Smooth muscle cell (in vitro differentiated cells): ENCODE results near the gene SSTR4. TPM values are rescaled to one million over a fixed set of nuclear protein-coding genes. Genes with fewer than 3 reads are reported as not detected.

Source experiments
- DNase-seq: peaks from one replicate; lab custom pipeline; 2025; ENCODE audit not compliant: unreplicated experiment; lab: John Stamatoyannopoulos, UW
- H2AFZ ChIP-seq: fragments of 200-600 bp; sonication (generic); 2 replicates; pipeline ENCODE4 v1.6.0; 2016; ENCODE audit warnings: antibody characterized with exemption, low read depth, mild to moderate bottlenecking
- H3F3A ChIP-seq: fragments of 200-600 bp; sonication (generic); 2 replicates; pipeline ENCODE4 v1.6.0; 2017; ENCODE audit warnings: antibody characterized with exemption, low read depth
- H3K27ac ChIP-seq: fragments of 200-600 bp; sonication (generic); 2 replicates; pipeline ENCODE4 v1.5.1; 2016; ENCODE audit warnings: low read depth, mild to moderate bottlenecking
- H3K27me3 ChIP-seq: fragments of 200-600 bp; sonication (generic); 2 replicates; pipeline ENCODE4 v1.6.1; 2016; ENCODE audit warnings: low read depth, mild to moderate bottlenecking
- H3K36me3 ChIP-seq: fragments of 200-600 bp; sonication (generic); 2 replicates; pipeline ENCODE4 v1.5.1; 2016; ENCODE audit warnings: low read depth
- H3K4me1 ChIP-seq: fragments of 200-600 bp; sonication (generic); 2 replicates; pipeline ENCODE4 v1.5.1; 2016; ENCODE audit warnings: low read depth
- H3K4me2 ChIP-seq: fragments of 200-600 bp; sonication (generic); 2 replicates; pipeline ENCODE4 v1.6.0; 2016; ENCODE audit warnings: mild to moderate bottlenecking
- H3K4me3 ChIP-seq: fragments of 200-600 bp; sonication (generic); 2 replicates; pipeline ENCODE4 v1.5.1; 2016; ENCODE audit warnings: mild to moderate bottlenecking
- H3K79me2 ChIP-seq: fragments of 200-600 bp; sonication (generic); 2 replicates; pipeline ENCODE4 v1.6.0; 2016; ENCODE audit warnings: low read depth, mild to moderate bottlenecking
- H3K9ac ChIP-seq: fragments of 200-600 bp; sonication (generic); 2 replicates; pipeline ENCODE4 v1.6.0; 2016; ENCODE audit warnings: low read depth
- H3K9me3 ChIP-seq: fragments of 200-600 bp; sonication (generic); replicated peaks from 2 replicates; pipeline ENCODE4 v1.5.1; 2016; ENCODE audit warnings: low read depth
- H4K20me1 ChIP-seq: fragments of 200-600 bp; sonication (generic); 2 replicates; pipeline ENCODE4 v1.6.0; 2016; ENCODE audit warnings: low read depth
- CTCF ChIP-seq: fragments of 200-600 bp; sonication (generic); IDR thresholded peaks from 2 replicates; pipeline ENCODE4 v1.5.1; 2017; ENCODE audit warnings: borderline replicate concordance, mild to moderate bottlenecking, antibody characterized with exemption; ENCODE audit not compliant: insufficient read depth, poor library complexity, severe bottlenecking
- WGBS: methylation state at CpG from one replicate; pipeline ENCODE4 v1.1.7; 2016; ENCODE audit warnings: low lambda C conversion rate; 5-methylcytosine and 5-hydroxymethylcytosine counted together
- polyA plus RNA-seq: library from polyadenylated mRNA; unstranded; fragments of >200 nt; fragmentation: Nextera tagmentation; extraction: Ambion mirVana; gene quantifications from 2 replicates; pipeline ENCODE4 v1.2.1, GENCODE V29; 2016
- total RNA-seq: library from RNA; depleted of rRNA; stranded (reverse); fragments of >200 nt; gene quantifications from 2 replicates; pipeline ENCODE4 v1.2.3, GENCODE V29; 2014

The SSTR4 gene
- total and polyA plus RNA-seq, 2 experiments from 2014 or later, result not detected

GRCh38 chr20:22995923-22996322 is 39.2 kb upstream of the SSTR4 start:
- Histone ChIP-seq H3K4me3 (no peak overlapping the region), H3K36me3 (no peaks in the 10 kb centered on the region), H3K9me3 (no peaks in the 10 kb centered on the region), H2AFZ (no peak overlapping the region), H4K20me1 (no peaks in the 10 kb centered on the region), H3K4me2 (no peak overlapping the region), H3K79me2 (no peaks in the 10 kb centered on the region), H3K9ac (no peak overlapping the region), H3K27ac (no peak overlapping the region), H3K4me1 (no peaks in the 10 kb centered on the region), H3K27me3 (no peaks in the 10 kb centered on the region), H3F3A (no peaks in the 10 kb centered on the region)
- WGBS, result 61% methylated on average over 1 of the region's 1 CpG
- no peak for DNase-seq
- TF ChIP-seq CTCF, result no peak

DNA sequence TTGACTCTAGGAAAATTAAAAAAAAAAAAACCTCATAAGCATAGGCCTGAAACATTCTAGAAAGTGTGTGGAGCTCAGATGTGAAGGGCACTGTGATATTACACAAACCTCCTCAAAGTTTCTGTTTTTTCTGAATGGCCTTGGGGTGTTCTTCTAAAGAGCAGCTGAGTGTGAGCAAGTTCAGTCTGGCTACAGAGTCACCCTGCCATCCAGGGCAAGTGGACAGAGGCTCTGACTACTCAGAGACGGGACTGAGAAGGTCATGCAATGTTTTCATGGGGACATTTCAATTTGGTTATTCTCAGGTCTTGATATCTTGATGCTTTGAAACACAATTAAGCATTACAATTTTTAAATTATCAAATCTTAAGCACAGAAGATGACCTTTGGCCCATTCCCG is 36.6 kb upstream of the SSTR4 start:
- H3K4me2 ChIP-seq, result no peak overlapping the region
- H3F3A ChIP-seq, result no peaks in the 10 kb centered on the region
- H3K79me2 ChIP-seq, result no peaks in the 10 kb centered on the region
- no peaks in the 10 kb centered on the region for H4K20me1 ChIP-seq
- 96% methylated on average over 2 of the region's 2 CpGs for WGBS
- DNase-seq, result no peak
- H2AFZ ChIP-seq, result no peak overlapping the region
- TF ChIP-seq CTCF, result no peak
- H3K9me3 ChIP-seq, result no peaks in the 10 kb centered on the region
- no peaks in the 10 kb centered on the region for H3K27me3 ChIP-seq
- no peak overlapping the region for H3K9ac ChIP-seq
- no peak overlapping the region for H3K4me3 ChIP-seq
- H3K4me1 ChIP-seq, result no peaks in the 10 kb centered on the region
- H3K36me3 ChIP-seq, result no peaks in the 10 kb centered on the region
- no peak overlapping the region for H3K27ac ChIP-seq

GRCh38 chr20:22999756-23000155 is 35.4 kb upstream of the SSTR4 start:
- no peaks in the 10 kb centered on the region for H3K36me3 ChIP-seq
- H3F3A ChIP-seq, result no peaks in the 10 kb centered on the region
- H3K79me2 ChIP-seq, result no peaks in the 10 kb centered on the region
- no peak for DNase-seq
- no peak overlapping the region for H3K4me2 ChIP-seq
- no peak overlapping the region for H2AFZ ChIP-seq
- no peak overlapping the region for H3K9ac ChIP-seq
- no peak for TF ChIP-seq CTCF
- no peaks in the 10 kb centered on the region for H4K20me1 ChIP-seq
- no peak overlapping the region for H3K4me3 ChIP-seq
- WGBS, result 44% methylated on average over 4 of the region's 4 CpGs
- no peaks in the 10 kb centered on the region for H3K27me3 ChIP-seq
- H3K27ac ChIP-seq, result no peak overlapping the region
- no peaks in the 10 kb centered on the region for H3K4me1 ChIP-seq
- H3K9me3 ChIP-seq, result no peaks in the 10 kb centered on the region

GRCh38 chr20:23000232-23000947 is 34.7 kb upstream of the SSTR4 start:
- no peaks in the 10 kb centered on the region for H3K79me2 ChIP-seq
- no peak for TF ChIP-seq CTCF
- H3K4me1 ChIP-seq, result no peaks in the 10 kb centered on the region
- H3K27ac ChIP-seq, result no peak overlapping the region
- no peak overlapping the region for H2AFZ ChIP-seq
- H3K4me2 ChIP-seq, result no peak overlapping the region
- no peak overlapping the region for H3K4me3 ChIP-seq
- 22% methylated on average over 6 of the region's 6 CpGs for WGBS
- DNase-seq, result no peak
- H3K36me3 ChIP-seq, result no peaks in the 10 kb centered on the region
- H3F3A ChIP-seq, result no peaks in the 10 kb centered on the region
- no peaks in the 10 kb centered on the region for H3K9me3 ChIP-seq
- H3K9ac ChIP-seq, result no peak overlapping the region
- H4K20me1 ChIP-seq, result no peaks in the 10 kb centered on the region
- no peaks in the 10 kb centered on the region for H3K27me3 ChIP-seq
